ENCODE data around the gene HTR2B.
"Not testable (repeated sequence)": the region's sequence is repeated elsewhere in the genome, so short reads cannot be mapped to it uniquely, and the experiment has no call there.

Gene HTR2B

GRCh38 chr2:231088754-231089153 is 36.1 kb downstream of the HTR2B start:
- DNase-seq: no peak

- no peak for DNase-seq
These were observed 40.3 kb downstream of the HTR2B start for GRCh38 chr2:231084565-231084964.

- no peak for DNase-seq
These were observed 55.3 kb downstream of the HTR2B start for GRCh38 chr2:231069379-231070054.

GRCh38 chr2:231068525-231069222 is 56.2 kb downstream of the HTR2B start:
- DNase-seq: peak; percentile 23

GRCh38 chr2:231067531-231067930 is 57.3 kb downstream of the HTR2B start:
- DNase-seq: not testable (repeated sequence)

- no peak for DNase-seq
These were observed 58.9 kb downstream of the HTR2B start for GRCh38 chr2:231065966-231066365.

- DNase-seq: no peak
These were observed 61.5 kb downstream of the HTR2B start for GRCh38 chr2:231063347-231063746.

- DNase-seq: no peak
These were observed 62.1 kb downstream of the HTR2B start for GRCh38 chr2:231062776-231063175.

- DNase-seq: no peak
These were observed 65.1 kb downstream of the HTR2B start for GRCh38 chr2:231059756-231060155.

GRCh38 chr2:231058761-231059550 is 65.9 kb downstream of the HTR2B start:
- no peak for DNase-seq

Data from stimulated activated CD4-positive, alpha-beta T cell treated with anti-CD3 and anti-CD28 coated beads, Interleukin-15, amount 100 ng/mL, for 24 hours (primary cell).